ENCODE measurements around the gene PLSCR4.
A peak's percentile ranks its signal among the peaks of the same experiment; 100 is the strongest.
"Not testable (repeated sequence)": the region's sequence is repeated elsewhere in the genome, so short reads cannot be mapped to it uniquely, and the experiment has no call there.

Gene PLSCR4

GRCh38 chr3:146246526-146246925 lies 4.4 kb downstream of the PLSCR4 start:
- no peak for DNase-seq

- DNase-seq: no peak
These were observed 7.3 kb downstream of the PLSCR4 start for GRCh38 chr3:146243559-146243958.

GRCh38 chr3:146241523-146242240 lies 9.2 kb downstream of the PLSCR4 start:
- no peak for DNase-seq

- DNase-seq: no peak
These were observed 17.4 kb downstream of the PLSCR4 start for GRCh38 chr3:146233487-146233886.

- no peak for DNase-seq
These were observed 23.4 kb downstream of the PLSCR4 start for GRCh38 chr3:146227486-146227885.

- DNase-seq: no peak
These were observed 24.0 kb downstream of the PLSCR4 start for GRCh38 chr3:146226881-146227280.

GRCh38 chr3:146225458-146225857 lies 25.4 kb downstream of the PLSCR4 start:
- DNase-seq: not testable (repeated sequence)

- DNase-seq: no peak
These were observed 27.2 kb downstream of the PLSCR4 start for GRCh38 chr3:146223401-146224373.

GRCh38 chr3:146222204-146223046 lies 28.5 kb downstream of the PLSCR4 start:
- no peak for DNase-seq

- DNase-seq: no peak
These were observed 29.6 kb downstream of the PLSCR4 start for GRCh38 chr3:146221276-146221675.

- peak; percentile 61 for DNase-seq
These were observed 31.7 kb downstream of the PLSCR4 start for GRCh38 chr3:146218880-146219866.

- DNase-seq: no peak
These were observed 33.6 kb downstream of the PLSCR4 start for GRCh38 chr3:146217324-146217723.

GRCh38 chr3:146214493-146214892 lies 36.4 kb downstream of the PLSCR4 start:
- DNase-seq: no peak

GRCh38 chr3:146209371-146209770 lies 41.5 kb downstream of the PLSCR4 start:
- no peak for DNase-seq

- no peak for DNase-seq
These were observed 47.1 kb downstream of the PLSCR4 start for GRCh38 chr3:146203776-146204175.

- DNase-seq: no peak
These were observed 50.3 kb downstream of the PLSCR4 start for GRCh38 chr3:146200461-146201220.

- DNase-seq: no peak
These were observed 51.1 kb downstream of the PLSCR4 start for GRCh38 chr3:146199762-146200161.

GRCh38 chr3:146196789-146197188 lies 54.1 kb downstream of the PLSCR4 start:
- DNase-seq: no peak

GRCh38 chr3:146195605-146196004 lies 55.3 kb downstream of the PLSCR4 start:
- no peak for DNase-seq

- DNase-seq: no peak
These were observed 55.9 kb downstream of the PLSCR4 start for GRCh38 chr3:146195030-146195429.

- no peak for DNase-seq
These were observed 59.9 kb downstream of the PLSCR4 start for GRCh38 chr3:146191051-146191450.

Measured in activated CD8-positive, alpha-beta memory T cell treated with anti-CD3 and anti-CD28 coated beads for 24 hours (primary cell).